Neutrophil (primary cell): Measurements from ENCODE around the gene B3GNT7.

Experiments used
- H3K27ac ChIP-seq: fragments of 200-600 bp; sonication (generic); 2 replicates; pipeline ENCODE4 v1.5.1; 2016; ENCODE audit warnings: mild to moderate bottlenecking, moderate library complexity
- H3K27me3 ChIP-seq: fragments of 200-600 bp; sonication (generic); 2 replicates; pipeline ENCODE4 v1.6.0; 2016; ENCODE audit warnings: mild to moderate bottlenecking
- H3K36me3 ChIP-seq: fragments of 200-600 bp; sonication (generic); 2 replicates; pipeline ENCODE4 v1.5.1; 2017
- H3K4me1 ChIP-seq, 2 experiments: fragments of 200-600 bp in 1 of 2; sonication (generic) in 1 of 2; 1 replicate in 1 of 2; 2 replicates in 1 of 2; pipeline versions ENCODE4 v1.5.1 to v1.6.1; 2013 to 2016; ENCODE audit warnings: low read depth in 1 of 2, low read length in 1 of 2, mild to moderate bottlenecking in 1 of 2, moderate library complexity in 1 of 2; ENCODE audit not compliant: control insufficient read depth in 1 of 2, insufficient read depth in 1 of 2
- H3K4me3 ChIP-seq, 2 experiments: fragments of 200-600 bp in 1 of 2; sonication (generic) in 1 of 2; 1 replicate in 1 of 2; 2 replicates in 1 of 2; pipeline ENCODE4 v1.5.1; 2013 to 2016; ENCODE audit warnings: low read depth in 1 of 2, low read length in 1 of 2, mild to moderate bottlenecking in 1 of 2, moderate library complexity in 1 of 2
- H3K9me3 ChIP-seq: fragments of 200-600 bp; sonication (generic); 2 replicates; pipeline ENCODE4 v1.5.1; 2016
- CTCF ChIP-seq: fragments of 200-600 bp; sonication (generic); IDR thresholded peaks from 2 replicates; pipeline ENCODE4 v1.5.1; 2016; ENCODE audit warnings: antibody characterized with exemption

B3GNT7 gene

GRCh38 chr2:231388725-231389346 is 6.7 kb upstream of the B3GNT7 start:
- H3K4me1 ChIP-seq, result peaks cover 35 to 50% of the 10 kb centered on the region in 2 experiments
- TF ChIP-seq CTCF, result no peak
- H3K27me3 ChIP-seq, result no peaks in the 10 kb centered on the region
- H3K9me3 ChIP-seq, result no peaks in the 10 kb centered on the region
- H3K27ac ChIP-seq, result no peak overlapping the region
- no peaks in the 10 kb centered on the region for H3K36me3 ChIP-seq
- H3K4me3 ChIP-seq, result no peak overlapping the region

DNA sequence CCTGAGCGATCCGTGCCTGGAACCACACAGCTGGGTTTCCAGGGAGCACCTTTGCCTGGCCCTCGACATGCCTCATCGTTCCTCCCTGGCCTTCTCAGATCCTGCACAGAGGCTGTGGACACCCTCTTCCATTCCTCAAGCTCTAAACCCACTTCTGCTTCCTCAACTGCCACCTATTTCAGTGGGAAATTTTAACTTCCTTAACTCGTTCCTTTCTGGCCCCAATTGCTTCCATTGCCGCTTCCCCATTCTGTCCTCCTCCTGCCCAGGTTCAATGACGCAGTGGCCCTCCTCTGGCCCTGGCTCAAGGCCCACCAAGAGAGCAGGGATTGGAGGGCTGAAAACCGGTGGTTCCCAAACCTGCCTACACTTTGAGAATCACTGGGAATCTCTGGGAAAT is 4.8 kb upstream of the B3GNT7 start:
- TF ChIP-seq CTCF, result no peak
- H3K4me3 ChIP-seq, result no peak overlapping the region
- H3K4me1 ChIP-seq, result peaks cover 44 to 68% of the 10 kb centered on the region in 2 experiments
- H3K36me3 ChIP-seq, result no peaks in the 10 kb centered on the region
- no peaks in the 10 kb centered on the region for H3K9me3 ChIP-seq
- peaks cover 1% of the 10 kb centered on the region for H3K27me3 ChIP-seq
- no peak overlapping the region for H3K27ac ChIP-seq

GRCh38 chr2:231391981-231392380 is 3.5 kb upstream of the B3GNT7 start:
- Histone ChIP-seq H3K4me1 (peaks cover 44 to 77% of the 10 kb centered on the region in 2 experiments), H3K27me3 (peaks cover 12% of the 10 kb centered on the region), H3K36me3 (no peaks in the 10 kb centered on the region), H3K9me3 (no peaks in the 10 kb centered on the region), H3K27ac (no peak overlapping the region), H3K4me3 (no peak overlapping the region)
- TF ChIP-seq CTCF, result no peak

DNA sequence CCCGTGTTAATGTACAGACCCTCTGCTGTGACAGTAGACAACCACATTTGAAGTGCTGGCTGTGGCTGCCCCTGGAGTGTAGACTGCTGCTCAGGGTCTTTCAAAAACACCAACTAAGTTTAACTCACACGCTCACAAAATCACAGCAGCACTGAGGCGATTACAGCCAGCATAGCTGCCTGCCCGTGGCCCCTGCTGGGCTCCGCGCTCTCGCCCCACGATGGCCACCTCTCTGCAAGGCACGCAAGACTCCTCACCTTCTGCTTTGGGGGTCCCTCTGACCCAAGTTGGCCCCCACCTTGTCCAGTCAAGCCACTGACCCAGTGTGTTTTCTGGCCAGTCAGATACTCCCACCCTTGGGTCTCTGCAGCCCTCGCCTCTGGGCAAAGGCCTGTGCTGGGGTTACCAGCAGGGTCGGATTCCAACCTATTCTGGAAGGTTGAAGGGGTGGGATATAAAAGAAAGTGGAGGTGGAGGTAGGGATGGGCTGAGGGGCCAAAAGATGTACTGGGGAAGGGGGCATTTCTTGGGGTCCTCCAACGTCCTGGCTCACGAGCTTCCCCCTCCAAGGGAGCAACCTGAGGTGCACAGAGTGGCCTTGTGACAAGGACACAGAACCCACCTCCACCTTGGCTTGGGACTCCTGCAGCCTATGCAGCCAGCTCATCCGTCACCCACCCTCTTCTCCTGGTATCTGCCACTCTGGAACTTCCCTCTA is 2.9 kb upstream of the B3GNT7 start:
- Histone ChIP-seq H3K36me3 (no peaks in the 10 kb centered on the region), H3K27me3 (peaks cover 12% of the 10 kb centered on the region), H3K27ac (no peak overlapping the region), H3K4me3 (no peak overlapping the region), H3K4me1 (peaks cover 44 to 77% of the 10 kb centered on the region in 2 experiments), H3K9me3 (no peaks in the 10 kb centered on the region)
- TF ChIP-seq CTCF, result no peak

GRCh38 chr2:231393149-231394131 is 2.1 kb upstream of the B3GNT7 start:
- H3K27me3 ChIP-seq, result peaks cover 12% of the 10 kb centered on the region
- no peak overlapping the region for H3K27ac ChIP-seq

More at GRCh38 chr2:231393149-231394131, 2.1 kb upstream of the B3GNT7 start:
- Histone ChIP-seq H3K9me3 (no peaks in the 10 kb centered on the region), H3K4me1 (peaks cover 41 to 72% of the 10 kb centered on the region in 2 experiments), H3K36me3 (peaks cover 6% of the 10 kb centered on the region), H3K4me3 (no peak overlapping the region)
- no peak for TF ChIP-seq CTCF
